ENCODE results near the gene EIF4E2.
"Not testable (repeated sequence)": the region's sequence is repeated elsewhere in the genome, so short reads cannot be mapped to it uniquely, and the experiment has no call there.

EIF4E2 gene

GRCh38 chr2:232568161-232568560, 17.7 kb downstream of the EIF4E2 start:
- TF ChIP-seq ISL1 (CRISPR knock-in tag; IDR thresholded peaks at IDR 0.05), result no peak
- no peak for TF ChIP-seq ARNTL (CRISPR knock-in tag; IDR thresholded peaks at IDR 0.05; ENCODE audit: borderline replicate concordance, low read depth)
- no peak for TF ChIP-seq ZFP30 (CRISPR knock-in tag; IDR thresholded peaks at IDR 0.05)
- no peak for TF ChIP-seq PPARA (CRISPR knock-in tag; IDR thresholded peaks at IDR 0.05; ENCODE audit: borderline replicate concordance)
- no peak for TF ChIP-seq RARB (CRISPR knock-in tag; IDR thresholded peaks at IDR 0.05)
- TF ChIP-seq CSDC2 (CRISPR knock-in tag; IDR thresholded peaks at IDR 0.05), result no peak
- no peak for TF ChIP-seq BACH2 (CRISPR knock-in tag; IDR thresholded peaks at IDR 0.05; ENCODE audit: borderline replicate concordance)
- TF ChIP-seq TSHZ2 (CRISPR knock-in tag; IDR thresholded peaks at IDR 0.05), result no peak
- no peak for TF ChIP-seq ZNF8 (CRISPR knock-in tag; IDR thresholded peaks at IDR 0.05)
- no peak for TF ChIP-seq CSRNP3 (CRISPR knock-in tag; IDR thresholded peaks at IDR 0.05)
- no peak for TF ChIP-seq ESRRG (CRISPR knock-in tag; IDR thresholded peaks at IDR 0.05)
- TF ChIP-seq ZNF70 (CRISPR knock-in tag; IDR thresholded peaks at IDR 0.05), result no peak
- no peak for TF ChIP-seq CREB5 (CRISPR knock-in tag; IDR thresholded peaks at IDR 0.05; ENCODE audit: low read depth)
- TF ChIP-seq OSR1 (CRISPR knock-in tag; IDR thresholded peaks at IDR 0.05), result no peak
- peak; percentile 68; the same call in 2 of the 3 replicates for ATAC-seq

- no peak for ATAC-seq
- no peak for TF ChIP-seq ESRRG (CRISPR knock-in tag; IDR thresholded peaks at IDR 0.05)
Measured at GRCh38 chr2:232569541-232569940, 19.1 kb downstream of the EIF4E2 start.

GRCh38 chr2:232570481-232570880, 20.0 kb downstream of the EIF4E2 start:
- ATAC-seq, result not testable (repeated sequence)

GRCh38 chr2:232571026-232571474, 20.6 kb downstream of the EIF4E2 start:
- TF ChIP-seq PPARA (CRISPR knock-in tag; IDR thresholded peaks at IDR 0.05; ENCODE audit: borderline replicate concordance) (no peak), CSDC2 (CRISPR knock-in tag; IDR thresholded peaks at IDR 0.05) (no peak), ZFP3 (CRISPR knock-in tag; IDR thresholded peaks at IDR 0.05) (no peak), RARB (CRISPR knock-in tag; IDR thresholded peaks at IDR 0.05) (no peak), ZFP30 (CRISPR knock-in tag; IDR thresholded peaks at IDR 0.05) (no peak), CSRNP3 (CRISPR knock-in tag; IDR thresholded peaks at IDR 0.05) (no peak), POU6F1 (CRISPR knock-in tag; IDR thresholded peaks at IDR 0.05; ENCODE audit: borderline replicate concordance, low read depth) (no peak), BACH2 (CRISPR knock-in tag; IDR thresholded peaks at IDR 0.05; ENCODE audit: borderline replicate concordance) (no peak), OSR1 (CRISPR knock-in tag; IDR thresholded peaks at IDR 0.05) (no peak), ZNF8 (CRISPR knock-in tag; IDR thresholded peaks at IDR 0.05) (no peak)
- no peak for ATAC-seq

GRCh38 chr2:232573042-232573441, 22.6 kb downstream of the EIF4E2 start:
- ATAC-seq, result no peak
- no peak for TF ChIP-seq ZNF70 (CRISPR knock-in tag; IDR thresholded peaks at IDR 0.05)
- no peak for TF ChIP-seq POU6F1 (CRISPR knock-in tag; IDR thresholded peaks at IDR 0.05; ENCODE audit: borderline replicate concordance, low read depth)
- TF ChIP-seq ZNF8 (CRISPR knock-in tag; IDR thresholded peaks at IDR 0.05), result no peak
- TF ChIP-seq CREB5 (CRISPR knock-in tag; IDR thresholded peaks at IDR 0.05; ENCODE audit: low read depth), result no peak
- TF ChIP-seq ARNTL (CRISPR knock-in tag; IDR thresholded peaks at IDR 0.05; ENCODE audit: borderline replicate concordance, low read depth), result no peak
- no peak for TF ChIP-seq ZNF565 (CRISPR knock-in tag; conservative IDR thresholded peaks at IDR 0.05; ENCODE audit: low read depth)
- TF ChIP-seq GLIS3 (CRISPR knock-in tag; IDR thresholded peaks at IDR 0.05), result no peak
- TF ChIP-seq ZFP30 (CRISPR knock-in tag; IDR thresholded peaks at IDR 0.05), result no peak
